ENCODE results near the gene TM6SF1. TPM values are rescaled to one million over a fixed set of nuclear protein-coding genes. Genes with fewer than 3 reads are reported as not detected.
"Not testable (repeated sequence)": the region's sequence is repeated elsewhere in the genome, so short reads cannot be mapped to it uniquely, and the experiment has no call there.

TM6SF1 gene
- total RNA-seq, 2 donors from 2014 or later, result 25.1 to 31.8 TPM

- DNase-seq, result no peak
- Mint-ChIP-seq H3K27ac (no peak overlapping the region), H3K27me3 (ENCODE audit: low read depth) (peaks cover 7% of the 10 kb centered on the region), H3K4me1 (ENCODE audit: low read depth) (no peaks in the 10 kb centered on the region), H3K36me3 (ENCODE audit: insufficient read depth in 2 of 2) (peaks cover 0 to 18% of the 10 kb centered on the region in 2 donors), H3K4me3 (no peak overlapping the region), H3K9me3 (peaks cover 0 to 6% of the 10 kb centered on the region in 2 donors)
- ATAC-seq (replicated peaks in 1 of 2), result no peak
These were observed 37.3 kb downstream of the TM6SF1 start for GRCh38 chr15:83144771-83145170.

- no peak overlapping the region for H3K27ac Mint-ChIP-seq
- H3K4me3 Mint-ChIP-seq, result no peak overlapping the region
- no peaks in the 10 kb centered on the region for H3K27me3 Mint-ChIP-seq (ENCODE audit: low read depth)
- H3K9me3 Mint-ChIP-seq, result no peaks in the 10 kb centered on the region
- ATAC-seq (replicated peaks in 1 of 2) (no peak), DNase-seq (no peak)
- peaks cover 0 to 14% of the 10 kb centered on the region in 2 donors for H3K36me3 Mint-ChIP-seq (ENCODE audit: insufficient read depth in 2 of 2)
- H3K4me1 Mint-ChIP-seq (ENCODE audit: low read depth), result peaks cover 6% of the 10 kb centered on the region
These were observed 45.8 kb downstream of the TM6SF1 start for GRCh38 chr15:83153288-83153687.

GRCh38 chr15:83155942-83156341 is 48.5 kb downstream of the TM6SF1 start:
- ATAC-seq (replicated peaks in 1 of 2) (no peak), DNase-seq (no peak)
- Mint-ChIP-seq H3K36me3 (ENCODE audit: insufficient read depth in 2 of 2) (peaks cover 2 to 4% of the 10 kb centered on the region in 2 donors), H3K4me3 (no peak overlapping the region), H3K27me3 (ENCODE audit: low read depth) (no peaks in the 10 kb centered on the region), H3K27ac (no peak overlapping the region), H3K9me3 (no peaks in the 10 kb centered on the region), H3K4me1 (ENCODE audit: low read depth) (peaks cover 12% of the 10 kb centered on the region)

- Mint-ChIP-seq H3K27me3 (ENCODE audit: low read depth) (peaks cover 6% of the 10 kb centered on the region), H3K9me3 (no peaks in the 10 kb centered on the region), H3K4me3 (no peak overlapping the region), H3K4me1 (ENCODE audit: low read depth) (peaks cover 20% of the 10 kb centered on the region), H3K27ac (no peak overlapping the region), H3K36me3 (ENCODE audit: insufficient read depth in 2 of 2) (peaks cover 2 to 5% of the 10 kb centered on the region in 2 donors)
- DNase-seq (no peak), ATAC-seq (replicated peaks in 1 of 2) (no peak)
These were observed 50.9 kb downstream of the TM6SF1 start for GRCh38 chr15:83158393-83158792.

- DNase-seq (no peak), ATAC-seq (replicated peaks in 1 of 2) (no peak)
- no peak overlapping the region for H3K4me3 Mint-ChIP-seq
- peaks cover 0 to 2% of the 10 kb centered on the region in 2 donors for H3K9me3 Mint-ChIP-seq
- H3K27me3 Mint-ChIP-seq (ENCODE audit: low read depth), result peaks cover 7% of the 10 kb centered on the region
- H3K27ac Mint-ChIP-seq, result no peak overlapping the region
- H3K4me1 Mint-ChIP-seq (ENCODE audit: low read depth), result peaks cover 42% of the 10 kb centered on the region
- H3K36me3 Mint-ChIP-seq (ENCODE audit: insufficient read depth in 2 of 2), result peaks cover 5 to 11% of the 10 kb centered on the region in 2 donors
These were observed 53.3 kb downstream of the TM6SF1 start for GRCh38 chr15:83160741-83161140.

- ATAC-seq (replicated peaks in 1 of 2) (peak; percentile 12 to 15), DNase-seq (no peak)
- H3K36me3 Mint-ChIP-seq (ENCODE audit: insufficient read depth in 2 of 2), result peaks cover 10 to 21% of the 10 kb centered on the region in 2 donors
- H3K9me3 Mint-ChIP-seq, result peaks cover 6 to 8% of the 10 kb centered on the region in 2 donors
- H3K27ac Mint-ChIP-seq, result peak overlapping the region; percentile 75
- peaks cover 51% of the 10 kb centered on the region for H3K4me1 Mint-ChIP-seq (ENCODE audit: low read depth)
- H3K4me3 Mint-ChIP-seq, result peak overlapping the region; percentile 33 to 55
- H3K27me3 Mint-ChIP-seq (ENCODE audit: low read depth), result peaks cover 14% of the 10 kb centered on the region
These were observed 55.6 kb downstream of the TM6SF1 start for GRCh38 chr15:83163032-83163431.

GRCh38 chr15:83164111-83164770 is 56.8 kb downstream of the TM6SF1 start:
- ATAC-seq (replicated peaks in 1 of 2) (no peak), DNase-seq (no peak)
- Mint-ChIP-seq H3K36me3 (ENCODE audit: insufficient read depth in 2 of 2) (peaks cover 10 to 25% of the 10 kb centered on the region in 2 donors), H3K27ac (peak overlapping the region; percentile 83), H3K4me1 (ENCODE audit: low read depth) (peaks cover 55% of the 10 kb centered on the region), H3K27me3 (ENCODE audit: low read depth) (peaks cover 14% of the 10 kb centered on the region), H3K9me3 (peaks cover 13 to 18% of the 10 kb centered on the region in 2 donors), H3K4me3 (peak overlapping the region; percentile 55 to 65)

GRCh38 chr15:83164771-83165404 is 57.4 kb downstream of the TM6SF1 start:
- Mint-ChIP-seq H3K4me1 (ENCODE audit: low read depth) (peaks cover 50% of the 10 kb centered on the region), H3K9me3 (peaks cover 13 to 19% of the 10 kb centered on the region in 2 donors), H3K27me3 (ENCODE audit: low read depth) (peaks cover 14% of the 10 kb centered on the region), H3K36me3 (ENCODE audit: insufficient read depth in 2 of 2) (peaks cover 8 to 27% of the 10 kb centered on the region in 2 donors), H3K4me3 (peak overlapping the region; percentile 55 to 65), H3K27ac (peak overlapping the region; percentile 83)
- ATAC-seq (replicated peaks in 1 of 2) (peak; percentile 94), DNase-seq (peak; percentile 15 to 39)

- DNase-seq (no peak), ATAC-seq (replicated peaks in 1 of 2) (no peak)
- no peak overlapping the region for H3K4me3 Mint-ChIP-seq
- H3K36me3 Mint-ChIP-seq (ENCODE audit: insufficient read depth in 2 of 2), result peaks cover 8 to 28% of the 10 kb centered on the region in 2 donors
- peaks cover 14% of the 10 kb centered on the region for H3K27me3 Mint-ChIP-seq (ENCODE audit: low read depth)
- peaks cover 13 to 20% of the 10 kb centered on the region in 2 donors for H3K9me3 Mint-ChIP-seq
- H3K27ac Mint-ChIP-seq, result no peak overlapping the region
- H3K4me1 Mint-ChIP-seq (ENCODE audit: low read depth), result peaks cover 50% of the 10 kb centered on the region
These were observed 58.8 kb downstream of the TM6SF1 start for GRCh38 chr15:83166218-83166617.

GRCh38 chr15:83166830-83167229 is 59.4 kb downstream of the TM6SF1 start:
- Mint-ChIP-seq H3K36me3 (ENCODE audit: insufficient read depth in 2 of 2) (peaks cover 8 to 28% of the 10 kb centered on the region in 2 donors), H3K27ac (no peak overlapping the region), H3K9me3 (peaks cover 13 to 20% of the 10 kb centered on the region in 2 donors), H3K4me1 (ENCODE audit: low read depth) (peaks cover 50% of the 10 kb centered on the region), H3K27me3 (ENCODE audit: low read depth) (peaks cover 14% of the 10 kb centered on the region), H3K4me3 (no peak overlapping the region)
- ATAC-seq (replicated peaks in 1 of 2), result no peak
- no peak for DNase-seq

GRCh38 chr15:83169576-83169975 is 62.1 kb downstream of the TM6SF1 start:
- Mint-ChIP-seq H3K36me3 (ENCODE audit: insufficient read depth in 2 of 2) (peaks cover 8 to 27% of the 10 kb centered on the region in 2 donors), H3K9me3 (peaks cover 11 to 20% of the 10 kb centered on the region in 2 donors), H3K4me1 (ENCODE audit: low read depth) (peaks cover 31% of the 10 kb centered on the region)
- H3K4me3 Mint-ChIP-seq; H3K27ac Mint-ChIP-seq; H3K27me3 Mint-ChIP-seq (ENCODE audit: low read depth); DNase-seq; ATAC-seq (replicated peaks in 1 of 2): not testable (repeated sequence)

- H3K36me3 Mint-ChIP-seq (ENCODE audit: insufficient read depth in 2 of 2), result peaks cover 5 to 22% of the 10 kb centered on the region in 2 donors
- H3K4me3 Mint-ChIP-seq, result no peak overlapping the region
- no peak for ATAC-seq (replicated peaks in 1 of 2)
- peaks cover 7% of the 10 kb centered on the region for H3K27me3 Mint-ChIP-seq (ENCODE audit: low read depth)
- no peak for DNase-seq
- peaks cover 20% of the 10 kb centered on the region for H3K4me1 Mint-ChIP-seq (ENCODE audit: low read depth)
- peaks cover 11 to 20% of the 10 kb centered on the region in 2 donors for H3K9me3 Mint-ChIP-seq
- no peak overlapping the region for H3K27ac Mint-ChIP-seq
These were observed 63.2 kb downstream of the TM6SF1 start for GRCh38 chr15:83170474-83171165.

GRCh38 chr15:83174891-83175290 is 67.4 kb downstream of the TM6SF1 start:
- H3K36me3 Mint-ChIP-seq (ENCODE audit: insufficient read depth in 2 of 2), result peaks cover 0 to under 1% of the 10 kb centered on the region in 2 donors
- H3K4me3 Mint-ChIP-seq, result no peak overlapping the region
- no peak for ATAC-seq (replicated peaks in 1 of 2)
- peaks cover 0 to under 1% of the 10 kb centered on the region in 2 donors for H3K9me3 Mint-ChIP-seq
- H3K27me3 Mint-ChIP-seq (ENCODE audit: low read depth), result no peaks in the 10 kb centered on the region
- H3K27ac Mint-ChIP-seq, result no peak overlapping the region
- DNase-seq, result no peak
- H3K4me1 Mint-ChIP-seq (ENCODE audit: low read depth), result no peaks in the 10 kb centered on the region

Data from activated T-cell treated with anti-CD3 and anti-CD28 coated beads, Interleukin-2, amount 50 U/mL, for 72 hours (primary cell).